ENCODE measurements around the gene EDRF1. TPM values are rescaled to one million over a fixed set of nuclear protein-coding genes. Genes with fewer than 3 reads are reported as not detected.

EDRF1 gene
- total RNA-seq, 2 donors from 2014 or later, result 22.4 to 29.8 TPM

DNA sequence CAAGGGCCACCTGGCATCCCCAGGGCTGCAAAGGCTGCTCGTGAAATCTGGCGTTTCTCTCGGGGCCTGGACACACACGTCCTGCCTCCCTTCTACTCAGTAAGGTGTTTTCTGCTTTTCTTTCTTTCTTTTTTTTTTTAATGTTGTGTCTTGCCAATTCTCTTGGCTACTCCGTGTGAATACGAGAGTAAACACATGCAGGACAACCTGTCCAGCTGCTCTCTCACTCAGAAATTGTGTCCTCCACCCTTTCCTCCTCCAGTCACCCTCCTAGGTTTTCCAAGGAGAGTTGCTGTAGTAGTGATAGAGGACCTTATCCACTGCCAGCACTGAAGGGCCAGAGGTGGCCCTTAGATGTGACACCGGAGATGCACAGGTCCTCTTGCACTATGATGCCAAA lies 35.7 kb upstream of the EDRF1 start:
- H3K27me3 ChIP-seq, result no peaks in the 10 kb centered on the region
- H3K4me1 ChIP-seq, result no peaks in the 10 kb centered on the region
- intact Hi-C loops (cut with DNase I), result no loop called here
- WGBS, 2 donors, result 44 to 47% methylated on average over 7 of the region's 7 CpGs
- no peaks in the 10 kb centered on the region for H3K9me3 ChIP-seq
- H3K27ac ChIP-seq, result no peak overlapping the region
- TF ChIP-seq POLR2A (IDR thresholded peaks at IDR 0.05), result no peak
- TF ChIP-seq CTCF (IDR thresholded peaks at IDR 0.05), result no peak
- no peaks in the 10 kb centered on the region for H3K36me3 ChIP-seq (replicated peaks in 1 of 2; ENCODE audit: insufficient read depth in 1 of 2, low read depth in 2 of 2)
- DNase-seq, result no peak
- no peak for ATAC-seq
- no peak overlapping the region for H3K4me3 ChIP-seq

GRCh38 chr10:125684581-125684980 lies 34.9 kb upstream of the EDRF1 start:
- 62 to 83% methylated on average over 4 to 5 of the region's 5 CpGs for WGBS, 2 donors

DNA sequence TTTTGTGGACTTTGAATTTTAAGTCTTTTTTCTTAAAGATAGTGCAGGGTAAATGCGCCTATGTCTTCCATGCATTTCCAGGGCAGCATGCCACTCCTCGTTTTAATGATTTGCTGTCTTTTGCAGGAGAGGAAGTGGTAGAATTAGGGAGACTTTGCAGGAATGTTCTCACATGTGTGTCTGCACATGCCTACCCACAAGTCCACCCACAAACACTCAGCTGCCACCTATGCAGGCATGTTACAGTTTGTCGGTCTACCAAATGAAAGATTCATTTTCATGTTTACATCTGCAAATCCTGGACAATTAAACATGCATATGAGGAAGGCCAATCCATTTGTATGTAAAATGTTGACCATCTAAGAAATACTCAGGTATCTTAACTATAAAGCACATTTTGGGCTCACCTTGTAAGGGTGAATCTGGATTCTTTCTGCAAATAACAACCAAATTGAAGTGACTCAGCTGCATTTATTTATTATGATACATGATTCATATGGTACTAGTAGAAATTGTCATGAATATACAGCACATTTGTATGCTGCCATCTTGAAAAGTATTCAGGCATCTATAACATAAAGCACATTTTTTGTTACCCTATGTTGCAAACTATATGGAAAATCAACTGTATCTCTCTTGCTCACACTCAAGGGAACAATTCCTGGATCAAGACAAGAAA lies 31.9 kb upstream of the EDRF1 start:
- TF ChIP-seq POLR2A (IDR thresholded peaks at IDR 0.05) (no peak), CTCF (IDR thresholded peaks at IDR 0.05) (no peak)
- H3K27me3 ChIP-seq, result no peaks in the 10 kb centered on the region
- ATAC-seq (no peak), DNase-seq (no peak)
- no peaks in the 10 kb centered on the region for H3K36me3 ChIP-seq (replicated peaks in 1 of 2; ENCODE audit: insufficient read depth in 1 of 2, low read depth in 2 of 2)
- no peak overlapping the region for H3K27ac ChIP-seq
- H3K4me3 ChIP-seq, result no peak overlapping the region
- 67 to 73% methylated on average over 3 of the region's 3 CpGs for WGBS, 2 donors
- peaks cover 11% of the 10 kb centered on the region for H3K4me1 ChIP-seq
- intact Hi-C loops (cut with DNase I), result no loop called here
- H3K9me3 ChIP-seq, result no peaks in the 10 kb centered on the region

More at GRCh38 chr10:125684581-125684980, 34.9 kb upstream of the EDRF1 start:
- Histone ChIP-seq H3K9me3 (no peaks in the 10 kb centered on the region), H3K4me3 (no peak overlapping the region), H3K36me3 (replicated peaks in 1 of 2; ENCODE audit: insufficient read depth in 1 of 2, low read depth in 2 of 2) (no peaks in the 10 kb centered on the region), H3K27me3 (no peaks in the 10 kb centered on the region), H3K4me1 (no peaks in the 10 kb centered on the region), H3K27ac (no peak overlapping the region)
- TF ChIP-seq POLR2A (IDR thresholded peaks at IDR 0.05) (no peak), CTCF (IDR thresholded peaks at IDR 0.05) (no peak)
- ATAC-seq, result no peak
- intact Hi-C loops (cut with DNase I), result no loop called here
- no peak for DNase-seq

DNA sequence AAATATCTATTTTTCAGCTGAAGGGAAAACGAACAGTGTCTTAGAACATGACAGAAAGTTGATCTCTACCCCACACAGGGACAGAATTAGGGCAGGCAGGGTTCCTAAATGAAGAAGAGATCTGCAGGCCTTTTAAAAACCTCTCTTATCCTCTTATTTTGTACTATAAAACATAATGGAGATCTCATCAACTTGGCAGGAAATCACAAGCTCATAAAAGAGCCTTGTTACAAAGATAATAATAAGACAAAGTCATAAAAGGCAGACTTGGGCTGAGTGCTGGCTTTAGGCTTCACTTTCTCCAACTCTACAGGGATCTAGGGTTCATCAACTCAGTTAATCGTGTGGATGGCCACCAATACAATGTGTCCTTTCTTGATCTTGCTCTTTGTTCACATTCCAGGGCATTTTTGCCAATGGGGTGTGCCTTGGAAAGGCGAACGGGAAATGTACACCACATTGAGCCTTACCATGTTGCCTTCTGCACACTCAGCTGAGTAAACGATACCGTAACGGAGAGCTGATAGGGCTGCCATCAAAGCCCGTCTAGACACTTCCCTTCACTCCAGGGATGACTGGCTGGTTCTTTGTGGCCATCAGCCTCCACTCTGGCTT lies 29.4 kb upstream of the EDRF1 start:
- DNase-seq, result no peak
- 50 to 54% methylated on average over 8 of the region's 8 CpGs for WGBS, 2 donors
- Histone ChIP-seq H3K4me3 (no peak overlapping the region), H3K27ac (no peak overlapping the region), H3K36me3 (replicated peaks in 1 of 2; ENCODE audit: insufficient read depth in 1 of 2, low read depth in 2 of 2) (no peaks in the 10 kb centered on the region), H3K9me3 (no peaks in the 10 kb centered on the region), H3K4me1 (peaks cover 14% of the 10 kb centered on the region), H3K27me3 (no peaks in the 10 kb centered on the region)
- TF ChIP-seq CTCF (IDR thresholded peaks at IDR 0.05), result no peak
- TF ChIP-seq POLR2A (IDR thresholded peaks at IDR 0.05), result no peak
- intact Hi-C loops (cut with DNase I), result no loop called here
- ATAC-seq, result no peak
